ES-I3 (cell line): Measurements from ENCODE around the gene LOC101059915.
"Not testable (repeated sequence)": the region's sequence is repeated elsewhere in the genome, so short reads cannot be mapped to it uniquely, and the experiment has no call there.

ENCODE experiments used
- H3K36me3 ChIP-seq: 2 replicates; pipeline ENCODE4 v1.6.1; 2013; ENCODE audit warnings: mild to moderate bottlenecking, low read length, control low read depth, moderate library complexity; ENCODE audit not compliant: insufficient read depth
- H3K4me1 ChIP-seq: 2 replicates; pipeline ENCODE4 v1.6.1; 2013; ENCODE audit warnings: mild to moderate bottlenecking, control low read depth, low read length; ENCODE audit not compliant: insufficient read depth
- H3K9ac ChIP-seq: 2 replicates; pipeline ENCODE4 v1.6.1; 2013; ENCODE audit warnings: low read depth, mild to moderate bottlenecking, low read length, moderate library complexity
- H3K9me3 ChIP-seq: 2 replicates; pipeline ENCODE4 v1.6.1; 2013; ENCODE audit warnings: mild to moderate bottlenecking, low read length, moderate library complexity; ENCODE audit not compliant: control insufficient read depth, insufficient read depth

Gene LOC101059915

DNA sequence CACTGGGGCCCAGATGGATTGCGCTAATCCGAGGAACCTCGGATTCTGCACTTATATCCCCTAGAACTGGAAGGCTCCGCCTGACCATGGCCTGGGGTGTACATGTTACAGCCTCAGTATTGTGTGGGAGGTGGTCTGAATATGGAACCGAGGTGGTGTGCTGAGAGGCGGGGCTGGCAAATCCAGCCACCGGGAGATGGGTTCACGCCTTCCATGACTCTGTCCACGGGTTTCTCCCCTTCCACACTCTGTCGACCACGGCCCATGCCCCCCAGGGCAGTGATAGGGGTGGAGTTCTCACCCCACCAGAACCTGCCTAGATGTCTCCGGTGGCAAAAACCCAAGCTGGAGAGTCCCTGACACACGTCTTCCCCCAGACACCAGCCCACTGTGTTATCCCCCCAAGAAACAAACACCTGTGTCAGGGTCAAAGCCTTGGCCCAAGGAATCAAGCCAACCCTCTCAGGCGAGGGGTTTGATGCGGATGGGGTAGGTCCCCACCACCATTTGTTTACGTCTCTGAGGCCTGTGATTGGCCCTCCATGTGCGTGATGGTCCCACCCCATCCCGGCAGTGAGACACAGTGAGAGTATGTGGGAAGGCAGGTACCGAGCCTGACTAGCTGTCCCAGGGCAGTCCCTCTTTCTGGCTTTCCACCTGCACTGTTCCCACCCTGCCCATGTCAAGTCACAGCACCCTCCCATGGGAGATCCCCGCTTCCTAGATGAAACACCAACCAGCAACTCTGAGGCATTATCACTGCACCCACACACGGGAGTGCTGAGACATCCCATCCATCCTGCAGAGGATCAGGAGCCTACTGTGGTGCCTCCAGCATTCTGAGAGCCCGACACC lies 6.6 kb upstream of the LOC101059915 start:
- no peaks in the 10 kb centered on the region for H3K36me3 ChIP-seq
- no peaks in the 10 kb centered on the region for H3K9me3 ChIP-seq
- 0 out of 2 replicates have a peak, but pooled peaks cover 4% of the 10 kb centered on the region for H3K4me1 ChIP-seq
- H3K9ac ChIP-seq = no peak overlapping the region

DNA sequence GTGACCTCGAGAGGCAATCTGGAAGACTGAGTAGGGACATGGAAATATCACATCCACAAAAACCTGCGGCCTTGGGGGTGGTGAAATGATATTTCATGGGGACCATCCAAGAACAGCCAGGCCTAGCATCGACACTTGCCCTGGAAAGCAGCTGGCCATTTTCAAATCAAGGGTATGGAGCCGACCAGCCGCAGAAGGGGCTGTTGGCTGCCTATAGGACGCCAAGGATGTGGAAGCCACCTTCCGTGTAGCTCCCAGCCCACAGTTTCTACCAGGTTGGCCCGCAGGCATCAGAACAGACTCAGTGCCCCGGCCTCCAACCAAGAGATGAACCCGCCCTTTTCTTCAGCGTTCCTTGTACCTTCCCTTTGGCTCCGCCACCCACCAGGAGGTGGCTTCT lies 5.4 kb upstream of the LOC101059915 start:
- Histone ChIP-seq H3K9ac (no peak overlapping the region), H3K9me3 (no peaks in the 10 kb centered on the region), H3K36me3 (no peaks in the 10 kb centered on the region), H3K4me1 (0 out of 2 replicates have a peak, but pooled peaks cover 4% of the 10 kb centered on the region)

DNA sequence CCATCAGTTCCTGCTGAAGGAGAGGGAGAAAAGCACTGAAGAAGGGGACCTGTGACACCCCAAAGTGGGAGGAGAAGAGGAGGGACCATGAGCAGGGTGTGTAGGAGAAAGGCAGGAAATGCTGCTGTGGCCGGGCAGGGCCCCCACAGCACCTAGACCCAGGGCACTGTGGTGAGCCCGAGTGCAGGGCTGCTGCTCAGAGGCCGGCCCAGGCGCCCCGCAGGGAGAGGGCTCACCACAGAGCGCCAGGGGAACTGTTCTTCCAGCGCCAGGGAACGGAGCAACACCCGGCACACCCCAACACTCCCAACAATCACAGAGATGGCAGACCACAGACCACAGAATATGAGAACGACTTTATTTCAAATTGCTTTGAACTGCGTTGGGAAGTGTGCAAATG lies 4.7 kb upstream of the LOC101059915 start:
- not testable (repeated sequence) for H3K9me3 ChIP-seq, H3K4me1 ChIP-seq, H3K36me3 ChIP-seq, H3K9ac ChIP-seq

DNA sequence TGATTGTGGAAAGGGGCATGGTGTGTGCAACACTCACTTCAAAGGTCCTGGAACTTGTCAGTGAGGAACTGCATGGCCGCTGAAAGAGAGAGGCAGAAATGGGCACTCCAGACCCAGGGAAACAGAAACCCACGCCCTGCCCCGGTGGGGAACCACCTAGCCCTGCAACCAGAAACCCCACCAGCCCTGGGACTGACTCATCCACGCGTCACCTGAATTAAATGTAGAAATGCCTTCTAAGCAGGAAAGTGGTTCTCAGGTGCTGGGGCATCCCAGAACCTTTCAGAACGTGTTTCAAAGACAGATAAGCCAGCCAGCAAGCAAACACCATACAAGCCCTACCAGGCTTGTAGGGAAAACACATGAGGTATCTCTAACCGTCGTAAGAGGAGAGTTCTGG lies 4.1 kb upstream of the LOC101059915 start:
- not testable (repeated sequence) for H3K9ac ChIP-seq, H3K36me3 ChIP-seq, H3K4me1 ChIP-seq, H3K9me3 ChIP-seq

- H3K9me3 ChIP-seq, H3K4me1 ChIP-seq, H3K9ac ChIP-seq, H3K36me3 ChIP-seq: not testable (repeated sequence)
These were observed 3.1 kb upstream of the LOC101059915 start for GRCh38 chrX:71664202-71664601.

DNA sequence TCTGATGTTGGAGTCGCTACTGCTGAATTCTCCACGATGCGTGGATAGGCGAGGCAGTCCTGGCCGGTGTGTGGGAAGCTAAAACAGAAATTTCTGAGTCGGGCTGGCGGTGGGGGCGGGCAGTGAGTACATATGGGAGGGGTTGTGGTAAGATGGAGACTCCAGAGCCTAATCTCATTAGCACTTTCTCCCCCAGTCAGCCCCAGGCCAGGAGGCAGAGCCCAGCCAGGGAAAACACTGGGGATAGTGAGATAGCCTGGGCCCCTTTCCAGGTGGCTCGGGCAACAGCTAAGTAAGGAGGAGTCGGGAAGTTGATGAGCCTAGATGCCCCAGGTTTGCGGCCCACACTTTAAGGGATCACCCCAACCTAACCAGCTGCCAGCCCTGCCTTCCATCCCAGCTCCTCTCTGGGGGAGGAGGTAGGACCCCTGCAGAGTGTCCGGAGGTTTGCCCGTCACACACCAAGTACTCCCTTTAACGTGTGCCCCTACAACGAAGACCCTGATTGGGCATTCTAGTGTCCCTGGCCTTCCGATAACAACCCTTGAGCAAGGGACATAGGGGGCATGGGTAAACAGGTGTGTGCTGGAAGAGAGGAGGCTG lies 2.4 kb upstream of the LOC101059915 start:
- no peaks in the 10 kb centered on the region for H3K36me3 ChIP-seq
- H3K9ac ChIP-seq = no peak overlapping the region
- H3K9me3 ChIP-seq = no peaks in the 10 kb centered on the region
- H3K4me1 ChIP-seq = 0 out of 2 replicates have a peak, but pooled peaks cover 4% of the 10 kb centered on the region

GRCh38 chrX:71665747-71666146 lies 1.6 kb upstream of the LOC101059915 start:
- no peak overlapping the region for H3K9ac ChIP-seq
- H3K9me3 ChIP-seq = no peaks in the 10 kb centered on the region
- no peaks in the 10 kb centered on the region for H3K36me3 ChIP-seq
- H3K4me1 ChIP-seq = peaks cover 11% of the 10 kb centered on the region; the same call in 1 of the 2 replicates

GRCh38 chrX:71666240-71667223 lies 814 bp upstream of the LOC101059915 start:
- no peaks in the 10 kb centered on the region for H3K9me3 ChIP-seq
- no peaks in the 10 kb centered on the region for H3K36me3 ChIP-seq
- H3K9ac ChIP-seq = no peak overlapping the region
- peaks cover 14% of the 10 kb centered on the region; the same call in 1 of the 2 replicates for H3K4me1 ChIP-seq

GRCh38 chrX:71668248-71668595 lies 876 bp downstream of the LOC101059915 start:
- Histone ChIP-seq H3K36me3 (no peaks in the 10 kb centered on the region), H3K9ac (no peak overlapping the region), H3K4me1 (peaks cover 14% of the 10 kb centered on the region; the same call in 1 of the 2 replicates), H3K9me3 (no peaks in the 10 kb centered on the region)

DNA sequence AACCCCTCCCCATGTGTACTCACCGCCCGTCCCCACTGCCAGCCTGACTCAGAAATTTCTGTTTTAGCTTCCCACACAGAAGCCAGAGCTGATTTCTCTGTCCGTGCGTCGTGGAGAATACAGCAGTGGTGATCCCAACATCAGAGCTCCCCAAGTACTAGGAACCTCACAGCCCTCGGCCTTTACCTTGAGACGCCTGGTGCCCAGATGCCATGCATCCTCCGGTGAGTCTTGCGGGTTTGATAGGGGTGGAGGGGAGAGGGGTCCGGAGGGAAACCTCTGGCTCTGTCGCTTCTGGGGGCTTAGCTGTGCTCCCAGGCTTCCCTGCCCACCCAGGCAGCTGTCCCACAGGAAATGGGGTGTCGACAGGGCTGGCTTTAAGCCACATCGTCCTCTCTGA lies 2.1 kb downstream of the LOC101059915 start:
- H3K9ac ChIP-seq = no peak overlapping the region
- peaks cover 10% of the 10 kb centered on the region; the same call in 1 of the 2 replicates for H3K4me1 ChIP-seq
- H3K36me3 ChIP-seq = no peaks in the 10 kb centered on the region
- H3K9me3 ChIP-seq = no peaks in the 10 kb centered on the region; the same call in 1 of the 2 replicates

DNA sequence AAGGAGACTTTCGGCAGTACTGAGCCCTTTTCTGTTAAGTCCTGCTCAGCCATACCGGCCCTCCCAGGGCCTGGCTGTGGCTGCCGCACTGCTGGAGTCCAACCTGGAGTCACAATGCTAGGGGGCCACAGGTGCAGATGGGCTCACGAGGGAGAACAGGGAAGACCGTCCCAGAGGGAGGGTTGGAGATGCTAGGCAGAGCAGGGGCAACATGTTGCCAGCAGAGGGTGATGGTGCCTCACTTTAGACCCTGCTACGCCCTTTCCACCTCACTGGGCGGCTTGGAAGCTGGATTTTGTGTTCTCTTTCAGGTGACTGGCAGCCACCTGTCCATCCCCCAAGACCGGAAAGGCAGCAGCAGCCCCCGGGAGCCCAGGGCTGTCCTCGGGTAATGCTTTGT lies 2.6 kb downstream of the LOC101059915 start:
- H3K4me1 ChIP-seq, H3K36me3 ChIP-seq, H3K9ac ChIP-seq, H3K9me3 ChIP-seq: not testable (repeated sequence)

DNA sequence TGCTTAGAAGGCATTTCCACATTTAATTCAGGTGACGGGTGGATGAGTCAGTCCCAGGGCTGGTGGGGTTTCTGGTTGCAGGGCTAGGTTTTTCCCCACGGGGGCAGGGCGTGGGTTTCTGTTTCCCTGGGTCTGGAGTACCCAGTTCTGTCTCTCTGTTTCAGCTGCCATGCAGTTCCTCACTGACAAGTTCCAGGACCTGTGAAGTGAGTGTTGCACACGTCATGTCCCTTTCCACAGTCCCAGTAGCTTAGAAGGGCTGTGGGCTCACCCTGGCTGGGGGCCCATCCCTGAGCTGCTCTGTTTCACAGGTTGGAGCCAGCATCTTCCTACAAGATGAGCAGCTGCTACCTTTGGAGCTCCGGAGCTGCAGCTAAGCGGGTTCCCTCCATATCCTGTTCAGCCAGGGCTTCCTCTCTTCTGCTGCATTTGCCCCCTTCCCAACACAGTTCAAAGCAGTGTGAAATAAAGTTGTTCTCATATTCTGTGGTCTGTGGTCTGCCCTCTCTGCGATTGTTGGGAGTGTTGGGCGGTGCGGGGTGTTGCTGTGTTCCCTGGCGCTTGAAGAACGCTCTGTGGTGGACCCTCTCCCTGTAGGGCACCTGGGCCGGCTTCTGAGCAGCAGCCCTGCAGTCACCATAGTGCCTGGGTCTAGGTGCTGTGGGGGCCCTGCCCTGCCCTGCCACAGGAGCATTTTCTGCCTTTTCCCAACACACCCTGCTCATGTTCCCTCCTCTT lies 3.9 kb downstream of the LOC101059915 start:
- H3K9ac ChIP-seq = no peak overlapping the region
- no peaks in the 10 kb centered on the region for H3K36me3 ChIP-seq
- H3K4me1 ChIP-seq = peaks cover 10% of the 10 kb centered on the region; the same call in 1 of the 2 replicates
- no peaks in the 10 kb centered on the region; the same call in 1 of the 2 replicates for H3K9me3 ChIP-seq

- Histone ChIP-seq H3K4me1 (peaks cover 10% of the 10 kb centered on the region; the same call in 1 of the 2 replicates), H3K36me3 (no peaks in the 10 kb centered on the region), H3K9me3 (no peaks in the 10 kb centered on the region; the same call in 1 of the 2 replicates), H3K9ac (no peak overlapping the region)
These were observed 4.6 kb downstream of the LOC101059915 start for GRCh38 chrX:71671938-71672337.

- not testable (repeated sequence) for H3K9ac ChIP-seq, H3K36me3 ChIP-seq, H3K9me3 ChIP-seq, H3K4me1 ChIP-seq
These were observed 8.3 kb downstream of the LOC101059915 start for GRCh38 chrX:71675636-71676035.
